Measurements from ENCODE around the gene FFAR3.

GRCh38 chr19:35395382-35396199, 37.3 kb downstream of the FFAR3 start:
- TF ChIP-seq POLR2A (IDR thresholded peaks at IDR 0.05; ENCODE audit: low read length): no peak
- TF ChIP-seq GATA1 (IDR thresholded peaks at IDR 0.05; ENCODE audit: low read depth, low read length): no peak

All from erythroblast (primary cell).